Embryonic facial prominence (tissue), 1 donor: ENCODE results near the gene RNF224.

Experiments
- DNase-seq: peaks from one replicate; pipeline ENCODE4 v3.0.0-alpha.2; 2016; ENCODE audit errors: extremely low spot score

RNF224 gene

DNA sequence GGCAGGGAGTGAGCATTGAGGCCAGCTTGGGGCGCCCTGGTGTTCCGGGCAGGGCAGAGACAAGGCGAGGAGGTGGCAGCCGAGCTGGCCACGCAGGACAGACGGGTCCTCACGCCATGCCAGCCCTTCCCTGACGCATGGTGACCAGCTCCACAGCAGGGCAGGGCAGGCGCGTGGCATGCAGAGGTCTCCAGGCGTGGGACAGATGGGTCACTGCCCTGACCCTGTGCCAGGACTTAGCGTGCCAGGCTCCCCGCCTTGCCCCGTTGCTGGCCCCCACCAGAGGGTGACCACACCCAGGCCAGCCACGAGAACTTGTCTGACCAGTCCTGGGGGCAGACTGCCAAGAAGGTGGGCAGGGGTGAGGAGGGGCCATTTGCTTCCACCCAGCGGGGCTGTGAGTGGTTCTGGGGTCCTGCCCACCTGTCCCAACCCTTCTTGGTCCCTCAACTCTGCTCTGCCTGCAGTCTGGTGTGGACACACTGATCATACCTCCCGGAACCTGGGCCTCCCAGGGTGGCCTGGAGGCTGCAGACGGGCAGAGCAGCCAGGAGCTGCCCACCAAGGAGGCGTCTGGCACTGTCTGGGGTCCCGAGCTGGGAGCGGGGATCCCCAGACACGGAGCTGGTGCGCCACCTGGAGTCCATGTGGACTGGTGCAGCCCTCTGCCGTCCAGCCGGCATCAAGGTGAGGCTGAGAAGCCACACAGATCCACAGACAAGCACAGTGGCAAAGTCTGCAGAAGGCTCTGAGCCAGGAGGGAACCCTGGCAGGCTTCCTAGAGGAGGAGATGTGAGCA is at the start of gene RNF224:
RNF224 (plus strand) TSS at position 449 of the 799 bp plus-strand sequence. CDS start 834 bp downstream, outside the sequence.
- DNase-seq, result no peak

DNA sequence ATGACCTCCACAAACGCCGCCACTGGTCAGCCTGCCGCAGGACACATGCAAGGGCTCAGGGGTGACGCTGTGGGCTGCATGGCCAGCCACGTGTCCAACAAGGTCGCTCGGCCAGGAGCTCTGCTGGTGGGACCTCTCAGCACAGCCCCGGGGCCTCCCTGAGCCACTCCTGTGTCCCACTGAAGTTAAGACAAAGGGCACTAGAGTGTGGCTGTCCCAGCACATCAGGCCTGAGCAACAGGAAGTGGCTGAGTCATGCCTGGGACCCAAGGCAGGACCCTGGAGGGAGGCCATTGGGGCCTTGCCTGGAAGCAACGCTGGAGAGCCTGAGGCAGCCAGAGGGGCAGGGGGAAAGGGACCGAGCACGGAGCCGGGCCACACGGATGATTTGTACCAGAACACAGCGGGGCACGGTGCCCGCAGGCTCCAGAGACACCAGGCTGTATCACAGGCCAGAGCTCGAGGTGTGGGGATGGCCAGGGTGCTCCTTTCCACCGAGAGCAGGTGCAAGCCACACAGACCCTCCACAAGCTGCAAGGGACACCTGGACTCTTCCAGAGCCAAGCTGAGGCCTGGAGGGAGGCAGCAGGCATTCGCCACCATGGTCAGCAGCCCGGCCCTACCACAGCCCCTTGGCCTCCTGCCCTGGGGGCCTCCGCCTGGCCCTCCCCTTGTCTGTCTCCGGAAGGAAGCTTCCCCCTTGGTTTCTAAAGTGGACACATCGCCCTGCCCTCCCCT is 48.9 kb upstream of the RNF224 start:
- no peak for DNase-seq

DNA sequence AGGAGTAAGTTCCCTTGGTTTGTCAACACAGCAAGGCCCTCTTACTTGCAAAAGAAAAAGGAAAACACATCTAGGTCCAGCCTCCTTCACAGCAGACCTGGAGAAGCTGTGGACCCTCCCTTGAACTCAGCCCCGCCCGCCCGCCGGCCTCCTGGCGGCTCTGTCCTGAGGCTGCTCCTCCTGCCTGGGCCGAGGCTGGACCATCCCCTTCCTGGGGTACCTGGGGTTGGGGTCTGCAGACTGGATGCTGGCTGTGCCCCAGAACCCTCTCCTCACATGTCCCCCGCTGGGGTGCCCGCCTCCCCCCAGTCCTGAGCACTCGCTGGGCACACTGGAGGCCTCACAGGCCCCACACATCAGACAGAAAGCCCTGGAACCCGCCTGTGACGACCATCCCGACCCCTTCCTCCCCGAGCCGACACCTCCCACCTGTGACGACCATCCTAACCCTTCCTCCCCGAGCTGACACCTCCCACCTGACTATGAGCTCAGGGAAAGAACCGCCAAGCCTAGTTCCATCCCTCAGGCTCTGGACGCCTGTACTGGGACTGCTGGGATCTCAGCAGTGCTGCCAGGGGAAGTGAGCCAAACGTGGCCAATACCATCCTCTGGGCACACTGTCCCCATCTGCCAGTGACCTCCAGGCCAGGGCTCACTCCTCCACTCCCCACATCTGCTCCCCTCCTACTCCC is 48.2 kb upstream of the RNF224 start:
- no peak for DNase-seq

DNA sequence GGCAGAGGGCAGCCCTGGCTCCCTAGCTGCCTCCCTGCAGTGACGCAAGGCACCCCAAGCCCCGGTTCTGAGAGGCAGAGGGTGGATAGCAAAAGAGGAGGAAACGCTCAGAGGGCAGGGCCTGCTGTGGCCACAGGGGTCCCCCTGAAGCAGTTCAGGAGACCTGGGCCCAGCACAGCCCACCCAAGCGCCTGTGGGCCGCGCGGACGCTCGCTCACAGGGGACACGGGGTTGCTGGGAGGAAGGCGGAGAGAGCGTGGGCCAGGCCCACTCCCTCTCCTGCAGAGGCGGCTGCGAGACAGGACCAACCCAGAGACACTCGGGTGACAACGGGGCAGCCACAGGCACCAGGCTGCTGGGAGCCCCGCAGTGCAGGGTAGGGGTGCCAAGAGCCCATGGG is 47.5 kb upstream of the RNF224 start:
- no peak for DNase-seq

DNA sequence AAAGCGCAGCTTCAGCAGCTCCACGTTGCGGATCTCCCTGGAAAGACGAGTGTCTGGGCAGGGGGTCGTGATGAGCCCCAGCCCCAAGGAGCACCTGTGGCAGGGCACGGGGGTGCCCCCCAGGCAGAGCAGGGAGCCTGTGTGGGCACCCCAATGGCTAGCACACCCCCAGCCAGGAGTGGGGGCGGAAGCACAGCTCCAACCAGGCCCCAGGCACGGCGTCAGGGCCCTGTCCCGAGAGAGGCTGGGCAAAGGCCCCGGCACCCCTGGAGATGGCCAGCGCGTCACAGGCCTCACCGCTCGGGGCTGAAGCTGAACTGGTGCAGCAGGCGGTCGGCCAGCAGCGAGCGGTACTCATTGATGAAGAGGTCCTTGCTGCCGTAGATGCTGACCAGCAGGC is 46.8 kb upstream of the RNF224 start:
- DNase-seq, result no peak

DNA sequence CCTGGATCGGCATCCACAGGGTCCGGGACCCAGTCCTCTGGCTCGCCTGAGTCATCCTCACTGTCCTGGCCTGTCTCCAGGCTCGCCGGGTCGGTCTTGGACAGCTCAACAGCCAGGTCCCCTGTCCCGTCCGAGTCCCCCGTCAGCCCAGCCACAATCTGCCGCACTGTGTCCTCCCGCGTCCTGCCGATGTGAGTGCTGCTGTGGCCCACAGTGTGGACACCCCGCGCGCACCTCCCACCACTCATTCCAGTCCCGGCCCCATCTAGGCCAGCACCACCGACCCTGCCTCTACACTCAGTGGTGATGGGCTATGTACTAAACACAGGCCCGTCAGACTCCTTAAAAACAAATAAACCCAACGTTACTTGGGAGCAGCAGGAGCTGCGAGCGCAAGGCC is 45.6 kb upstream of the RNF224 start:
- DNase-seq, result no peak

DNA sequence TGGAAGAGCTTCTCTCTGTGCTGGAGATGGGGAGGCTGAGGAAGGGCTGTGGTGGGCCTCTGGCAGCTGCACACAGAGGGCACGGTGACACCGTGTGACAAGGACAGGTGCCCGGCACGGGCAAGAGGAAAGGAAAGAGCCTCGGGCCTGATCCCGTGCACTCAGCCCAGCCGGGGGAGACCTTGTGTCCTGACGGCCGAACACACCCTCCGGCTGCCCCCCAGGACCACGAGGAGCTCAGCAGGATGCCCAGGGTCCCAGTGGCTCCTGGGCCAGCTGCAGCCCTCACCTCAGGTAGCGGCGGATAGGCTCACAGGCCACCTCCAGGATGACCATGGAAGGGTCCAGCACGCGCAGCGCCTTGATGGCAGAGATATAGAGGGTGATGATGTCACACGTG is 44.5 kb upstream of the RNF224 start:
- no peak for DNase-seq

DNA sequence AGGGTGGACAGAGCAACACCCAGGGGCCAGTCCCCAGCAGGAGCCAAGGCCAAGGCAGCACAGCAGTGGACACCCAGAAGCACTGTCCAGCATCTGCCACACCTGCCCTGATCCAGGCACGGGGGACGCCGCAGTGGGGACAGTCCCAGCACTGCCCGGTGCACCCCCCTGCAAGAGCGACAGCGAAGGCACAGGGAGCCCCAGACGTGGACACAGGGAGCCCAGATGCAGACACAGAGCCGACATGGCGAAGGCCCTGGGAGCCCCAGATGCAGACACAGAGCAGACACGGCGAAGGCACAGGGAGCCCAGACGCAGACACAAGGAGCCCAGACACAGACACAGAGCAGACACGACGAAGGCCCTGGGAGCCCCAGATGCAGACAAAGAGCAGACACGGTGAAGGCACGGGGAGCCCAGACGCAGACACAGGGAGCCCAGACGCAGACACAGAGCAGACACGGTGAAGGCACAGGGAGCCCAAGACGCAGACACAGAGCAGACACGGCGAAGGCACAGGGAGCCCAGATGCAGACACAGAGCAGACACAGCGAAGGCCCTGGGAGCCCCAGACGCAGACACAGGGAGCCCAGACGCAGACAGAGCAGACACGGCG is 43.2 kb upstream of the RNF224 start:
- DNase-seq, result no peak

DNA sequence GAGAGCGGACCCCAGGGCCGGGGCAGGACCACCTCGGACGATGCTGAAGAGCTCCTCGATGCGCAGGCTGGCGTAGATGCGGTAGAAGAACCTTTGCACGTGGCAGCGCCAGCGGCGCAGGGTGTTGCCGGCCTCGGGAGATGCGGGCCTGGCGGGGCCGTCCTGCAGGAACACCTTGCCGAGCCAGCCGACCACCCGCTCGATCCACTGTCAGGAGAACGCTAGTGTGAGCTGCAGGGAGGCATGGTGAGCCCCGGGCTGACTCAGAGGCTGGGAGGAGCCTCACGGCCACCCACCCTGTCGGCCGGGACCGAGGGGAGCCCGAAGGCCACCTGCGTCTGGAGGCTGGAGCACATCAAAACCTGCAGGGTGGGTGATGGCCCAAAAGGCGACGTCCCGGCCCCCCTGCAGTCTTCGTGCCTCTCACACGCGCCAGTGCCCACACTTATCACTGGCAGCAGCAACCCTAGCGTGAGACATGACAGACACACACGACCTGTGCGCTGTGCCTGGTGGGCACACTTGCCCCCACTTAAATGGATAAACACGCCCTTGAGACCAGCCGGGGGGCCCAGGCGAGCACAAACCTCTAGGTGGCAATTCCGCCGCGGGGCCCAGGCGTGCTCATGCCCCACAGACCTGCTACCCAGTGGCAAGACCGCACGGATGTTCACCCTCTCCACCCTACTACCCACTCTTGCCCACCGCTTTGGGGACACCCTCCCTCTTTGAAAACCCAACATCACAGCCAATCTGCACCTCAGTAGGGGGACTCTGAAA is 42.2 kb upstream of the RNF224 start:
- no peak for DNase-seq

DNA sequence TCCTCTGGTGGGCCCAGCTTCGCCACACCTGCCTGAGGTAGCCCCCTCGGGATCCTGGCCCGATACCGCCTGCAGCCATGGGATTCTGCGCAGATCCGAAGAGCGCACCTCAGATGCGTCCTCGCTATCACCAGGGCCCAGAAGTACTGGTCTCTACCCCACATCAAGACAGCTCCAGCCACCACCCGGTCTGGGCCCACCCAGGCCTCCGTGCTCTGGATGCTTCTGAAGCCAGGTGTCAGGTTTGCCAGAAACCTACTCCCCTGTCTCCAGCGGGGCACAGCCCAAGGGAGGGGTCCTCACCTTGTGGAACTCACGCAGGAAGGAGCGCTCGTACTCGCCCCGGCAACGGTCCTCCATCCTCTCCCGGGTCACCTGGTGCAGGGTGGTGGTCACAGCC is 41.4 kb upstream of the RNF224 start:
- DNase-seq, result no peak

DNA sequence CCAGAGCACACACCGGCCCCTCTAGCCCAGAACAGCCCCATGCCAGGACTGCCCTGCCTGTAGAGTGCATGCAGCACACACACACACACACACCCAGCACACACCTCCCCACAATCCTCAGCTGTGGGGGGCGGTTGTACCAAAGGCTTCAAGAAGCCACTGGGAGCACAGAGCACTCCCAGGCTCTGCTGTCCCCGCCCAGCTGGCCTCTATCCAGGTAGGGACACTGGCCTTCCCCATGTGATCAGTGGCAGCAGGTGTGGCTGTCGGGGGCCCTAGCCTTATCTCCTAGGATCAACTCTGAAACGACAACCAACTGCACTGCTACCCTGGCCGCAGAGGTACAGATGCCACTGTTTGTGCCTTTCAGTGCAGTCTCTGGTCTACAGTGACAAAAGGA is 40.9 kb upstream of the RNF224 start:
- DNase-seq, result no peak

DNA sequence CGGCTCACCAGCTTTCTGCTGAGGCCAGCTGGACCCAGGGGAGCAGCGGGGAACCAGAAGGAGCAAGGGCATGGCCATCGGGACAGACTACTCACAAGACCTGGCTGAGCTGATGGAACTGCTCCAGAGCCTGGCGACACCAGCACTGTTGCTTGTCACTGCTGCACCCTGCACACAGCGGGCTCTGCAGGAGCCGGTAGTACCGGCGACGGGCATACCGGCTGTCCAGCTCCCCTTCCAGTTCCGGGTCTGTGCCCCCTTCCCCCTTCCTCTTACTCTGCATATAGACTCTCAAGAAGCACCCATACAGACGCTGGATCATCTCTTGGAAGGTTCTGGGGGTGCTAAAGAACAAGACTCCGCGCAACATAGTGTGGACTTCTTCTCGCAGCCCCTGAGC is 39.9 kb upstream of the RNF224 start:
- DNase-seq, result no peak

DNA sequence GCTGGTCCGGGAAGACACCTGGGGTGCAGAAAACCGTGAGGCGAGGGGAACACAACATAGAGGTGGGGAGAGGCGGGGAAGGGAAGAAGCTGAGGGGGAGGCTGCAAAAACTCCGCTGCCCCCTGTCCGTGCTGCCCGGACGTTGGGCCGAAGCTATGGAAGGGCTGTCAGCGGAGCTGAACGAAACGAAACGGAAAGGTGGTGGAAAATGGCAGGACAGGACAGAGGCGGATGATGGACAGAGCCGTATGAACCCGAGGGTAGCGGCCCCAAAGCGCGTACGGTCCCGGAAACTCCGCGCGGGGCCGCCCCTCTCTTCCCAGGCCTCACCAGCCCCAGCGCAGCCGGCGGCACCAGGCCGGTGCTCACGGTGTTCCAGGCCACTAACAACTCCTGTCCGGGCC is 39.2 kb upstream of the RNF224 start:
- DNase-seq, result no peak

DNA sequence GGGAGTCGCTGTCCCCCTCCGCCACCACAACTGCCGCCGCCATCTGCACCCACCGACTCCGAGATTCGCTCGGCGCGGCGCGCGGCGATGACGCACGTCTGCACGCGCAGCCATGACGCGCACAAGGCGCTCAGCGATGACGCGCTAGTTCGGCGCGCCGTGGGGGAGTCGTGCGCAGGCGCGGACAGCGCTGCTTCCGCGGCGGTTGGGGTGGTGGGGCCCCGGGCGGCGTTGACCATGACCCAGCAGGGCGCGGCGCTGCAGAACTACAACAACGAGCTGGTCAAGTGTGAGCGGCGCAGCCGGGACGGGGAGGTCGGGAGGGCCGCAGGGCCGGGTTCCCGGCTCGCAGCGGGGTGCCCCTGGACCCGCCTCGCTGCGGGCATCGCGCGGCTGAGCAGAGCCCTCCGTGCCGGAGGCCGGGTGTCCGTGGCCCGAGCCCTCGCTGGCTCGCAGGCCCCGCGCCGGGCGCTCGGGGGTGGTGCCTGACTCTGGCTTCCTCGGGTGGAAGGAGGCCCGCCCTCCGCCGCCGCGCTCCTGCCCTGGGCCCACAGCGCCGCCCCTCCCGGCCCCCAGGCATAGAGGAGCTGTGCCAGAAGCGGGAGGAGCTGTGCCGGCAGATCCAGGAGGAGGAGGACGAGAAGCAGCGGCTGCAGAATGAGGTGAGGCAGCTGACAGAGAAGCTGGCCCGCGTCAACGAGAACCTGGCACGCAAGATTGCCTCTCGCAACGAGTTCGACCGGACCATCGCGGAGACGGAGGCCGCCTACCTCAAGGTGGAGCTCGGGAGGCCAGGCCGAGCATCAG is 38.6 kb upstream of the RNF224 start, which contains the start of the genes ANAPC2 and SSNA1:
ANAPC2 (minus strand) TSS at position 71 of the 807 bp plus-strand sequence; CDS start at position 43, 28 bp downstream.
SSNA1 (plus strand) TSS at position 187 of the 807 bp plus-strand sequence; CDS start at position 238, 51 bp downstream.
- peak; percentile 66 for DNase-seq

DNA sequence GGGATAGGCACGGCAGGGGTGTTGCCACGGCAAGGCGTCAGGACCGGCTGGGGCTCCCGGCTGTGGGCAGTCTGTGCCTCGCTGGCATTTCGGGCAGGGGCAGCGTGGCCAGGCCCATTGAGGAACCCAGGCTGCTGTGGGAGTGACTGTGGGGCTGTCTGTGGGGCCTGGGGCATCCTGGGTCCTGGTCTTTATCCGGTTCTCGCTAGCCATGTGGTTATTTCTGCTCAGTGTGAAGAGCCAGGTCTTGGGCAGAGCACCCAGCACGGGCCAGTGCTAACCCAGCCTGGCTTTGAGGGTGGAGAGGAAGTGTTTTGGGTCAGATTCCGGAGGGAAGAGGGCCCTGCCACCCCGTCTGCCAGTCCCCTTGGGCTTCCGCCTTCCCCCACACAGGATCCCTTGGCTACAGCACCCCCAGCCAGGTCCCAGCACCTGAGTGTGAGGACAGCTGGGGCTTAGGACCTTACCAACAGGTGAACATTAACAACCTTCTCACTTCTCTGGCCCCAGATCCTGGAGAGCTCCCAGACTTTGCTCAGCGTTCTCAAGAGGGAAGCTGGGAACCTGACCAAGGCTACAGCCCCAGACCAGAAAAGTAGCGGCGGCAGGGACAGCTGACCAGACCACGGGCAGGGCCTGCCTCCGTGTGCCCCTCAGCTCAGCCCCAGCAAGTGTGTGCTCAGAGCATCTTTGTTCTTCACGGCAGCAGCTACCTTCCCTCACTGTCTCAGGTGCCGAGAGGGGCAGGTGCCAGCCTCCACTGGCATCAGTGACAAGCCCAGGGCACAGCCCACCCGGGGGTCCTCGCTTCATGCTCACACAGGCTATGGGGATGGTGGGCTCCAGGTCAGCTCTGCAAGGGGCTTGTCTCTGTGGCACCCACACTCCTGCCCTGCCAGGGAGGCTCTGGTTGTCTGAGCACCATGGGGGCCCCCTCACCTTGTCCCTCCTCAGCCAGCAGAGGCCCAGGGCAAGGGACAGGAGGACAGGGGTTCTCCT is 37.7 kb upstream of the RNF224 start:
- DNase-seq, result no peak

DNA sequence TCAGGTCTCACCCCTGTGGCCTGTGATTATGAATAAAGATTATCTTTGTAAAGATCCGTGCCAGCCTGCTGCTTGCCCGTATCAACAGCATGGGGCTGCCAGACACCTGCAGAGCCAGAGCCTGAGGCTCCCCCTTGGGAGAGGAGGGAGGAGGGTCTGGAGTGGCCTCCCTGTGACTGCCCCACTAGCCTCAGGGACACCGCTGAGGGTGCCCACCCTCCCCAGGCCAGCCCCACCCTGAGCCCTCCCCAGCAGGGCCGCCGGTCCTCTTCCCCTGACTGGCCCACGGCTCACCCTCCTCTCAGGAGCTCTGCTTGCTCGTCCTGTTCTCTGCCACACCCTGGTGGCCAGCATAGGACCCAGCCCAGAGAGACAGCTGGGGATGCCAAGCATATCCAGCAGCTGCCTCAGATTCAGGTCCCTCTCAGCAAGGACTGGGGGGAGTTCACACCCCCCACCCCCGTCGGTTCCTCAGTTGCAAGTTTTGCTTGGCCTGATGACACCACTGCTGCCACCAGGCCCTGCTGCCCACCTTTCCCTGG is 36.9 kb upstream of the RNF224 start:
- DNase-seq, result no peak

DNA sequence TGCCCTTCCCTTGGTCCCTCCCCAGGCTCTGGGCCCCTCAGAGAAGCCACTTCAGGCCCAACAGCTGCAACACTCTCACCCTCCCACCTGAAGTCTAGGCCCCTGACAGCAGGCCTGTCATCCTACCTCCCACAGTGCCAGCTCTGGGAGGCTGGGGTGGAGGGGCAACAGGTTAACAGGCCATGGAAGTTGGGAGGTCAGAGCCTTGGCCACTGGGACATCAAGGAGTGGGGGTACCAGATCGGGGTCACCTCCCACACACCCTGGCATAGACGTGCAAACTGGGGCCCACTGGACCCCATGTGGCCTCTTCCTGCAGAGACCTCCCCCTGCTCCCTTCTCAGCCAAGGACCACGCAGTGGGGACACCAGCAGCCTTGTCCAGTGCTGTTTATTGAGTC is 36.1 kb upstream of the RNF224 start:
- DNase-seq, result no peak

DNA sequence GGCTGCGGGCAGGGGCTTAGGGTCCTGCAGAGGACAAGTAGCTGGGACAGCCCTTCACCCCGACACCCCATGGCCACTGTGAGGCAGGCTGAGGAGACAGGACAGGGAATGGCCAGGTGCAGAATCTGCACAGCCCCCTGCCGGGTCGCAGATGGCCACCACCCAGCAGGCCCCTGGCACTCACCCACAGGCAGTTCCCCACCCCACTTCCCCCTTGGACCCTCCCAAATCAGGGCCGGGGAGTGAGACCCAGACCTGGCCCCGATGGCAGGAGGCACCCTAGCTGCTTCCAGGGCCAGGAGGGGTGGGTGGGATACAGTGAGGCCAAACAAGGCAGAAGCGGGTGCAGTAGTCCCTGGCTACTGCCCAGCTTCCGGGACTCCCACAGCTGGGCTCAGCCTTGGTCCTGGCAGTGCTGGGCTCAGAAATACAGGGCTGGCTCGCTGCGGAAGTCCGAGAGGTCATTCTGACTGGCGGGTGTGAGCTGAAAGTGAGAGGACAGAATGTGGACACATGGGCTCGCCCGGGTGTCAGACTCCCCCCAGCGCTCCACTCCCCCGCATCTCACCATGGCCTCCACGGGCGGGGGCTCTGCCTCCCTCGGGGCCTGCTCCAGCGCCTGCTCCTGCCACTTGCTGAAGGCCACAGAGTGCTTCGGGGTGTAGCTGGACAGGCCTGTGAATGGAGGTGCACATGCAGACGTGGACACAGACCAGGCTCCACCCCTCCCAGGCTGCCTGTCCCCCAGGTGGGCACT is 35.4 kb upstream of the RNF224 start:
- DNase-seq, result no peak
